NCI-H2196 treated with DMSO at 0.1 percent for 48 hours (cell line): ENCODE data around the gene ATXN1.
"Not testable (repeated sequence)": the region's sequence is repeated elsewhere in the genome, so short reads cannot be mapped to it uniquely, and the experiment has no call there.

Source experiments
- DNase-seq: peaks from one replicate; lab custom pipeline; 2025; ENCODE audit not compliant: unreplicated experiment; lab: John Stamatoyannopoulos, UW

Gene ATXN1

GRCh38 chr6:16625291-16626265, 135.7 kb downstream of the ATXN1 start:
- no peak for DNase-seq

DNA sequence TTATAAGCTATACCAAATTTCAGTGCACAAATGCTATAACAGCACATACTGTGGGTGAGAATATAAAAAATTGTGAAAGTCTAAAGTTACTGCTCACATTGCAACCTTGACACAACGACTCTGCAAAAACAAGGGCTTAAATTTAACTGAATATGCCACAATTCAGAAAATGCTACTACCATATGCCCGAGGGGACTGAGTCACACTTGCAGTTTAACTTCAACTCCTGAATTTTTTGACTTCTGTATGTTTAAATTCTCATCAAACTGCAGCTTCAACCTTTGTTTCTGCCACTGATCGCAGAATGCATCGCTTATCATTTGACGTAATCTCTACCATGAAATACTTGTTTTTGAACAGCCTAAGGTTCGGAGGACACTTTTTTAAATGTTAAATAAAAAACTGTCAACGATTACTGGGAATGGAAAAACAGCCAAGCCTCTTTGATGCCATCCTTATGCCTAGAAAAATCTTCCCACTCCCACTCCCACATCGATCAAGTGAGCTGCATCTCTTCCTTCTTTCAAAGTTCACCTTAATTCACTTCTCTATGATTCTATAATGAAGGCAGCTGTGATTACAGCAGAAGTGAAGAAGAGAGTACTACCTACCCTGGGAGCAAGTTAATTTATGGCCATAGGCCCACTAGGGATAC, 136.5 kb downstream of the ATXN1 start:
- no peak for DNase-seq

- no peak for DNase-seq
Measured at GRCh38 chr6:16623731-16624130, 137.5 kb downstream of the ATXN1 start.

DNA sequence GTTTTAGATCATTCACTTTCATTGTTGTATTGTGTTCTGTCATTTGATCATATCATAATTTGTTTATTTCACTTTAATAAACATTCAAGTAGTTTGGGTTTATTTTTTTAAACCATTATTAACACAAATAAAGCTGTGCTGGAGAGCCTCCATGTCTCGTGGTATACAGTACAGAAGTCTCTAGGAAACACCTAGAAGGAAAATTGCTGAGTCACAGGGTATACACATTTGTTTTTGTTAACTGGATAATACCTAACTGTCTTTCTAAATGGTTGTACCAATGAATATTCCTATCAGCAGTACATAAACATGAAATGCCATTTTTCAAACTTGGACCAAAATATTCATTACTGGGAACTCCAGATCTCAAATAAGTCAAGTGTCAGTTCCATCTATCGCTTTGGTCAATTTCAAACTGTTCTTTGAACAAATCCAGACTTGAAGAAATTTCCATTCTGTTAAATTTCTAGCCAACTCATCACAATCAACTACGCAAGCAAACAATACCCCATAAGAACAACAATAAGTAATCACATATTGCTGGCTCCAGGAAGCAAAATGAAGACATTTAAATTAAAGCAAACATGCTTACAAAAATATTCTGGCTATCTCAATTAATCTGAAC, 138.1 kb downstream of the ATXN1 start:
- DNase-seq = no peak

DNA sequence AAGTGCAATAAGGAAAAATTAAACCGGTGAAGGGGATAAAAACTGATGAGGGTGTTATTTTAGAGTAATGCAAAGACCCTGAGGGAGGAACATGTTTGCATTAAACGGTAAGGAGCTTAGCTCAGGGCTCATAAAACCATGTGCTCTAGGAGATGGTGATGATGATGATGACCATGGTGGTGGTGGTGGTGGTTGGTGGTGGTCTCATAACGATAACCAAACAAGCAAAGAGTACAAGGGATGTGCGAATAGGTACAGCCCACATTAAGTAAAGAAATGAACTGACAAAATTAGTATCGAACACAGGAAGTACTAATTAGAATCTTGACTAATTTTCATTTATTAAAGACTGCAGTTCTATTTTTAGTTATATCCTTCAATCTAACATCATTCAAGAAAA, 139.1 kb downstream of the ATXN1 start:
- no peak for DNase-seq

GRCh38 chr6:16621002-16621401, 140.3 kb downstream of the ATXN1 start:
- no peak for DNase-seq

- DNase-seq = no peak
Measured at GRCh38 chr6:16619777-16620176, 141.5 kb downstream of the ATXN1 start.

- DNase-seq = no peak
Measured at GRCh38 chr6:16618962-16619361, 142.3 kb downstream of the ATXN1 start.

DNA sequence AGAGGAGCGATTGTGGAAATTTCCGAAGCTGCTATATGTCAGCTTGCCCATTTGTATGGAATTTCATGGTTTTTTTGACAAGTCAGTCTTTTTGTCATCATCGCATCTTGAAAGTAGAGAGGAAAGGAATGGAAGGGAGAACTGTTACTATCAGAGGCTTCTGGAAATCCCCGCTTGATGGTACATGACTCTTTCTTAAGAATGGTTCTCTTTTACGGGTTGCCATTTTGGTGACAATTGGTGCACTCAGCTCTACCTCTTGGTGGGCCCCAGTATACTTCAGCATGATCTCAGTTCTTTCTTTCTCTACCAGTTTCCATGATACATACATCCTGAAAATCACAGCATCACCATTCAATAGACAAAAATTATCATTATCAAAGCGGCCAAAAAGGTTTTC, 146.0 kb downstream of the ATXN1 start:
- DNase-seq = not testable (repeated sequence)

GRCh38 chr6:16614143-16614542, 147.1 kb downstream of the ATXN1 start:
- not testable (repeated sequence) for DNase-seq

DNA sequence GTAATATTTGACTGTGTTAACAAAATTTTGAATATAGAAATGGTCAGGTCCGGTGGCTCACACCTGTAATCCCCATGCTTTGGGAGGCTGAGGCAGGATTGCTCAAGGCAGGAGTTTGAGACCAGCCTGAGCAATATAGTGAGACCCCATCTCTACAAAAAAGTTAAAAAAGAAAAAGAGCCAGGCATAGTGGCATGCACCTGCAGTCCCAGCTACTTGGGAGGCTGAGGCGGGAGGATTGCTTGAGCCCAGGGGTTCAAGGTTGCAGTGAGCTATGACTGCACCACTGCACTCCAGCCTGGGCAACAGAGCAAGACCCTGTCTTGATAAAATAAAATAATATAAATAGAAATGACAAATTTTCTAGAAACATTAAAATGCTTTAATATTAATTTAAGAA, 147.8 kb downstream of the ATXN1 start:
- DNase-seq = not testable (repeated sequence)

- no peak for DNase-seq
Measured at GRCh38 chr6:16608444-16608843, 152.8 kb downstream of the ATXN1 start.

- no peak for DNase-seq
Measured at GRCh38 chr6:16602035-16602434, 159.2 kb downstream of the ATXN1 start.

- DNase-seq = no peak
Measured at GRCh38 chr6:16600701-16601100, 160.6 kb downstream of the ATXN1 start.

- no peak for DNase-seq
Measured at GRCh38 chr6:16600026-16600425, 161.2 kb downstream of the ATXN1 start.

DNA sequence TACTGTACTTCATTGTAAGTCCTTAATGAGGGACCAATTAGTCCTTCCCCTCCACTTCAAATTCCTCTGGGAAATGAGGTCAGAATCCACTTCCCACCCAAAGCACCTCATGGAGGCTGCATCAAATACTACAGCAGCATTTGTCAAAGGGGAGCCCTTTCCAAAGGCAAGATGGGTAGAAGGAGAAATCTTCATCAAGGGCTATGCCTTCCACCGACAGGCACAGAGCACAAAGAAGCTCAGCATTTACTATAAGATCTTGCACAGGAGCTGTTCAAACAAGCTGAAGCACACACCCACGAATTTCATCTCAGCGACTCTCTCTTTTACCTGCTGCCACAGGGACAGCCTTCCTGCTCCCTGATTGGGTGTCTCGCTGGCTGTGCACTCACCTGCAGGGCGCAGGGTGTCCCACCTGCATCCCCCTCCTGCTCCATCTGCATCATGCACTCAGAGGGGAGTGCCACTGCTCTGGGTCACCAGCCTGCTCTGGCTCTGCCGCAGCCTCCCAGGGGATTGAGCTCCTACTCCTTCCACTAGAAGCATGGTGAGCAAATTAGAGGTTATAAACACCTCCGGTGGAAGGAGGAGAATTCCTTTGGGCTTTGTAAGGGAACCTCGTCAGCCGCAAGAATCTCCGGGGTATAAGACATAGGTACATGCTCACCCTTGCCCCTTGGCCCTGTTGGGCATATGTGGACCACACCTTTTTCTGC, 164.5 kb downstream of the ATXN1 start:
- DNase-seq = no peak

DNA sequence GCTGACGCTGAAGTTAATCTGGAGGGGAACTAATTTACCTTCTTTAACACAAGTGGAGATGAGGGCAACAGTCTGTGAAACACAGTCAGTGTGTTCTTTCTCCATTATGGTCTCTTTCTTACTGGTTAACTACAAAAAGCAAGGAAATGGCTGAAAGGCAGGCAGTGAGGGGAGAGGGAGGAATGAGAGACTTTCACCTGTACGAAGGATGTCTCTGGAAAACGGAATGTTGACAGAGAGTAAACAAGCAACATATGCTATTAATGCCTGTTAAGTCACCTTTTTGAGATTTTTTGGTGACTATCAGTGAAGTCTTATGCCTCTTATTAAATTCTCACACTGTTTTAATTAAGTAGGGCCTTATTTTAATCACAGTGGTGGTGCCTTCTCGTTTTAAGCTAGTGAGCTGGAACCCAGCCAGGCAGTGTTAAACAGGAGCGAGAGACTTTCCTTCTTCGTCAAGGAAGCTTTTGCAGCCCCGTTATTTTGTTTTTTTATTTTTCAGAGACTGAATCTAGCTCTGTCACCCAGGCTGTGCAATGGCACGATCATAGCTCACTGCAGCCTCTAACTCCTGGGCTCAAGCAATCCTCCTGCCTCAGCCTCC, 165.6 kb downstream of the ATXN1 start:
- DNase-seq = no peak

- DNase-seq = no peak
Measured at GRCh38 chr6:16594849-16595248, 166.4 kb downstream of the ATXN1 start.

DNA sequence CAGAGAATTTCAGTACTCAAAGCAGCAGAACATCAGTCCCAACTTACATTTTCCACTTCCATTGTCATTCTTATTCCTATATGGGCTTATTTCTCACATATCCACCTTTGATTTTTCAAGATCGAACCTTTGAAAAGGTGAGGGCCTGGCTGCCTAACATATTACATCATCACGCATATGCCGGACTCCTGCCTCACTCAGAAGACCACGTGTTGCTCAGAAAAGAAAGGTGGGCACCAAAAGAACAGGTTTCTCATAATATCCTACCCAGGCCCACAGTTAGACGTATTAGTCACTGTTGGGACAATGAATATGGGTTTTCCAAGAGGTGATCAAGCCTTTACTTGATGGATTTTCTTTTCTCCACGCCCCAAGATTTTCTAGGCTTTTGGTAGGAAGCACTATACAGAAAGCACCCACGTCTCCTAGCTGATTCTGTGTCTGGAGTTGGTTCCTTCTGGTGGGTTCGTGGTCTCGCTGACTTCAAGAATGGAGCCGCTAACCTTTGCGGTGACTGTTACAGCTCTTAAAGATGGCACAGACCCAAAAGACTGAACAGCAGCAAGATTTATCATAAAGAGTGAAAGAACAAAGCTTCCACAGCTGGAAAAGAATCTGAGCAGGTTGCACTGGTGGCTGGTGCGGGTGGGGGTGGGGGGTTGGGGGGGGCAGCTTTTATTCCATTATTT, 168.9 kb downstream of the ATXN1 start:
- no peak for DNase-seq
